CD4-positive, alpha-beta T cell (primary cell): ENCODE data around the gene CLEC4M. TPM values are rescaled to one million over a fixed set of nuclear protein-coding genes. Genes with fewer than 3 reads are reported as not detected.
"Not testable (repeated sequence)": the region's sequence is repeated elsewhere in the genome, so short reads cannot be mapped to it uniquely, and the experiment has no call there.

Experiments
- ATAC-seq: fragments of 200-7000 bp; cut with Tn5 transposase; one replicate; pipeline ENCODE4 v1.10.0; 2022; ENCODE audit warnings: mild to moderate bottlenecking; ENCODE audit not compliant: poor library complexity
- CTCF ChIA-PET: fragments of 350-600 bp; sonication (Branson Sonifier 250); formaldehyde crosslinking; loops from one replicate; lab custom pipeline; 2021; ENCODE audit warnings: antibody characterized with exemption, inconsistent platforms; lab: Charles Lee
- POLR2A ChIA-PET: fragments of 350-600 bp; sonication (Branson Sonifier 250); formaldehyde crosslinking; loops from one replicate; lab custom pipeline; 2021; ENCODE audit warnings: antibody characterized with exemption, inconsistent platforms; lab: Charles Lee
- DNase-seq, 14 experiments: peaks; one replicate each; pipeline ENCODE4 v3.0.0-alpha.2; 2013 to 2020; ENCODE audit warnings: mixed read lengths in 2 of 14
- H3K27ac ChIP-seq, 2 donors: one replicate each; pipeline versions ENCODE4 v1.5.1 to v1.7.0; 2013; ENCODE audit warnings: low read length in 2 of 2, low read depth in 1 of 2, mild to moderate bottlenecking in 1 of 2
- H3K27me3 ChIP-seq, 2 experiments: 1 replicate in 1 of 2; 2 replicates in 1 of 2; pipeline versions ENCODE4 v1.6.1 to v1.7.0; 2013; ENCODE audit warnings: low read length in 2 of 2, control low read depth in 1 of 2, mild to moderate bottlenecking in 1 of 2, moderate library complexity in 1 of 2; ENCODE audit not compliant: insufficient read depth in 2 of 2, control insufficient read depth in 1 of 2
- H3K36me3 ChIP-seq: one replicate; pipeline ENCODE4 v1.6.1; 2013; ENCODE audit warnings: low read length, control low read depth; ENCODE audit not compliant: insufficient read depth
- H3K4me1 ChIP-seq: one replicate; pipeline ENCODE4 v1.6.1; 2013; ENCODE audit warnings: low read length, control low read depth; ENCODE audit not compliant: insufficient read depth
- H3K4me3 ChIP-seq: one replicate; pipeline ENCODE4 v1.5.1; 2013; ENCODE audit warnings: mild to moderate bottlenecking, low read length, moderate library complexity
- H3K9me3 ChIP-seq, 2 experiments: 1 replicate in 1 of 2; 2 replicates in 1 of 2; pipeline versions ENCODE4 v1.6.1 to v1.7.0; 2013; ENCODE audit warnings: low read length in 2 of 2, mild to moderate bottlenecking in 2 of 2, control low read depth in 1 of 2, moderate library complexity in 1 of 2; ENCODE audit not compliant: control insufficient read depth in 1 of 2, insufficient read depth in 1 of 2
- H3K27ac Mint-ChIP-seq: one replicate; pipeline ENCODE4 v1.8.0; 2020; ENCODE audit warnings: mixed read lengths
- H3K27me3 Mint-ChIP-seq: one replicate; pipeline ENCODE4 v1.8.0; 2021; ENCODE audit warnings: mixed read lengths
- H3K36me3 Mint-ChIP-seq: one replicate; pipeline ENCODE4 v1.8.0; 2021; ENCODE audit warnings: low read depth, mixed read lengths
- H3K4me1 Mint-ChIP-seq: one replicate; pipeline ENCODE4 v1.8.0; 2021; ENCODE audit warnings: low read depth, mixed read lengths
- H3K4me3 Mint-ChIP-seq: one replicate; pipeline ENCODE4 v1.8.0; 2020; ENCODE audit warnings: mild to moderate bottlenecking, mixed read lengths
- H3K9me3 Mint-ChIP-seq: one replicate; pipeline ENCODE4 v1.8.0; 2020; ENCODE audit warnings: mixed read lengths
- intact Hi-C, 2 experiments: fragments of 100-400 bp; cut with DNase I in 1 of 2; cut with micrococcal nuclease in 1 of 2; formaldehyde crosslinking; loops; one replicate each; pipeline versions ENCODE4 v1.15.1 to v1.9.0; 2023 to 2025; cut with DNase I, micrococcal nuclease
- total RNA-seq, 174 experiments: library from RNA in 2 of 174; stranded (reverse) in 2 of 174; gene quantifications; one replicate each; pipeline ENCODE4 v1.2.3 and lab custom pipeline; 2021 to 2026
- TF ChIP-seq, protein P1 (sequence below): fragments of 200-600 bp; IDR thresholded peaks from one replicate; pipeline ENCODE4 v1.8.0; 2022; ENCODE audit warnings: antibody characterized with exemption, mild to moderate bottlenecking

CLEC4M gene
- total RNA-seq, 2 experiments from 2014 or later = not detected

DNA sequence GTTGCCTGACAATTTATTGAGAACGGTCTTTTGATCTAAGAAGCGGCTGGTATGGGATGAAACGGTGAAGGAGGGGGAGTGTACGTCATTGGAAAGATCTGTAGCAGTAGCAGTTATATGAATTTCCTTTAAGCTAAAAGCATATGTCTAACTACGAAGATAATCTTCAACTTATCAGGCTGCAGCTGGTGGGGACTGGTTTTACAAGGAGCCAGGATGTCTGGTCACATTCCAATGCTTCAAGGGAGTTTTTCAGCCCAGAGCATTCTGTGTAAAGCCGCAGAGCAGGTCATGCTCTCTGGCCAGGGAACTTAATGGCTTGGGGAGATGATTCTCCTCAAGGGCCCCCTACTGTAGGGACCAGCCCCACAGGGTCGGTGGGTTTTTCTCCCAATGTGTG is 29.2 kb downstream of the CLEC4M start:
- Histone ChIP-seq H3K9me3 (peaks cover 0 to 18% of the 10 kb centered on the region in 2 experiments), H3K36me3 (no peaks in the 10 kb centered on the region), H3K27ac (no peak overlapping the region), H3K27me3 (peaks cover 29 to 30% of the 10 kb centered on the region in 2 experiments), H3K4me1 (peaks cover 21% of the 10 kb centered on the region), H3K4me3 (no peak overlapping the region)
- CTCF ChIA-PET = no interaction called here
- H3K27me3 Mint-ChIP-seq = peaks cover 39% of the 10 kb centered on the region
- POLR2A ChIA-PET = interaction anchor here (1.2 kb wide), 1 partner anchor 106 kb away, joined by 3 read pairs; no protein-coding TSS in a partner anchor
- ATAC-seq (no peak), DNase-seq (no peak)
- no peaks in the 10 kb centered on the region for H3K36me3 Mint-ChIP-seq
- intact Hi-C loops = no loop called here
- H3K4me3 Mint-ChIP-seq = no peak overlapping the region
- no peak overlapping the region for H3K27ac Mint-ChIP-seq
- TF ChIP-seq, protein P1, sequence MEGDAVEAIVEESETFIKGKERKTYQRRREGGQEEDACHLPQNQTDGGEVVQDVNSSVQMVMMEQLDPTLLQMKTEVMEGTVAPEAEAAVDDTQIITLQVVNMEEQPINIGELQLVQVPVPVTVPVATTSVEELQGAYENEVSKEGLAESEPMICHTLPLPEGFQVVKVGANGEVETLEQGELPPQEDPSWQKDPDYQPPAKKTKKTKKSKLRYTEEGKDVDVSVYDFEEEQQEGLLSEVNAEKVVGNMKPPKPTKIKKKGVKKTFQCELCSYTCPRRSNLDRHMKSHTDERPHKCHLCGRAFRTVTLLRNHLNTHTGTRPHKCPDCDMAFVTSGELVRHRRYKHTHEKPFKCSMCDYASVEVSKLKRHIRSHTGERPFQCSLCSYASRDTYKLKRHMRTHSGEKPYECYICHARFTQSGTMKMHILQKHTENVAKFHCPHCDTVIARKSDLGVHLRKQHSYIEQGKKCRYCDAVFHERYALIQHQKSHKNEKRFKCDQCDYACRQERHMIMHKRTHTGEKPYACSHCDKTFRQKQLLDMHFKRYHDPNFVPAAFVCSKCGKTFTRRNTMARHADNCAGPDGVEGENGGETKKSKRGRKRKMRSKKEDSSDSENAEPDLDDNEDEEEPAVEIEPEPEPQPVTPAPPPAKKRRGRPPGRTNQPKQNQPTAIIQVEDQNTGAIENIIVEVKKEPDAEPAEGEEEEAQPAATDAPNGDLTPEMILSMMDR = no peak
- H3K9me3 Mint-ChIP-seq = no peaks in the 10 kb centered on the region
- peaks cover 5% of the 10 kb centered on the region for H3K4me1 Mint-ChIP-seq

DNA sequence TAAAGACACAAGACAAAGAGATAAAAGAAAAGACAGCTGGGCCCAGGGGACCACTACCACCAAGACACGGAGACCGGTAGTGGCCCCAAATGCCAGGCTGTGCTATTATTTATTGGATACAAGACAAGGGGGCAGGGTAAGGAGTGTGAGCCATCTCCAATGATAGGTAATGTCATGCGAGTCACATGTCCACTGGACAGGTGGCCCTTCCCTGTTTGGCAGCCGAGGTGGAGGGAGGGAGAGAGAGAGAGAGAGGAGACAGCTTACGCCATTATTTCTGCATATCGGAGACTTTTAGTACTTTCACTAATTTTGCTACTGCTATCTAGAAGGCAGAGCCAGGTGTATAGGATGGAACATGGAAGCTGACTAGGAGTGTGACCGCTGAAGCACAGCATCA is 29.7 kb downstream of the CLEC4M start:
- H3K4me3 ChIP-seq, H3K4me1 Mint-ChIP-seq, ATAC-seq, intact Hi-C loops, H3K4me3 Mint-ChIP-seq, H3K27ac Mint-ChIP-seq, H3K9me3 Mint-ChIP-seq, DNase-seq, H3K27ac ChIP-seq, H3K36me3 ChIP-seq, CTCF ChIA-PET, H3K36me3 Mint-ChIP-seq: not testable (repeated sequence)
- Histone ChIP-seq H3K4me1 (peaks cover 21% of the 10 kb centered on the region), H3K9me3 (peaks cover 0 to 15% of the 10 kb centered on the region in 2 experiments), H3K27me3 (peaks cover 25 to 26% of the 10 kb centered on the region in 2 experiments)
- POLR2A ChIA-PET = interaction anchor here (1.2 kb wide), 1 partner anchor 107 kb away, joined by 3 read pairs; no protein-coding TSS in a partner anchor
- H3K27me3 Mint-ChIP-seq = peaks cover 35% of the 10 kb centered on the region

DNA sequence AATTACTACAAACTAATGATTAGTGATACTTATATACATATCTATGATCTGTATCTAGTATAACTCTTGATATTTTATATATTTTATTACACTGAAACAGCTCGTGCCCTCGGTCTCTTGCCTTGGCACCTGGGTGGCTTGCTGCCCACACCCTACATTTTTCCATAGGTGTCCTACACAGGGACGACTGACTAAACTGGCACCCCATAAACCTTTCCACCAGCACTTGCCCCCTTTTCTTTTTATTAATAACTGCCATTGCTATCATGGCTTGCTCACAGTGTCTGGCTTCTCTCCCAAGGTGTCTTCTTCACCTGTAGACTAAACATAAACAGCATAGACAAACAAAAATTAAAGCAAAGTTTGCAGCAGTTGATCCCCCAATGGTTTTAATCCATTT is 30.4 kb downstream of the CLEC4M start:
- ChIA-PET POLR2A (interaction anchor here (1.2 kb wide), 1 partner anchor 107 kb away, joined by 3 read pairs; no protein-coding TSS in a partner anchor), CTCF (no interaction called here)
- TF ChIP-seq, protein P1 = no peak
- intact Hi-C loops = no loop called here
- Histone ChIP-seq H3K4me3 (no peak overlapping the region), H3K36me3 (no peaks in the 10 kb centered on the region), H3K27ac (no peak overlapping the region), H3K9me3 (peaks cover 0 to 15% of the 10 kb centered on the region in 2 experiments), H3K27me3 (peaks cover 18 to 20% of the 10 kb centered on the region in 2 experiments), H3K4me1 (peaks cover 14% of the 10 kb centered on the region)
- Mint-ChIP-seq H3K9me3 (no peaks in the 10 kb centered on the region), H3K4me3 (no peak overlapping the region), H3K27me3 (peaks cover 32% of the 10 kb centered on the region), H3K27ac (no peak overlapping the region), H3K4me1 (peaks cover 5% of the 10 kb centered on the region), H3K36me3 (no peaks in the 10 kb centered on the region)
- DNase-seq = no peak
- no peak for ATAC-seq
